ENCODE results near the gene TLR9. TPM values are rescaled to one million over a fixed set of nuclear protein-coding genes. Genes with fewer than 3 reads are reported as not detected.

The TLR9 gene
- total and polyA plus RNA-seq, 9 of the 15 experiments (the other 6 are each of a cell fraction or from before 2014, with no cell fraction given), result not detected

DNA sequence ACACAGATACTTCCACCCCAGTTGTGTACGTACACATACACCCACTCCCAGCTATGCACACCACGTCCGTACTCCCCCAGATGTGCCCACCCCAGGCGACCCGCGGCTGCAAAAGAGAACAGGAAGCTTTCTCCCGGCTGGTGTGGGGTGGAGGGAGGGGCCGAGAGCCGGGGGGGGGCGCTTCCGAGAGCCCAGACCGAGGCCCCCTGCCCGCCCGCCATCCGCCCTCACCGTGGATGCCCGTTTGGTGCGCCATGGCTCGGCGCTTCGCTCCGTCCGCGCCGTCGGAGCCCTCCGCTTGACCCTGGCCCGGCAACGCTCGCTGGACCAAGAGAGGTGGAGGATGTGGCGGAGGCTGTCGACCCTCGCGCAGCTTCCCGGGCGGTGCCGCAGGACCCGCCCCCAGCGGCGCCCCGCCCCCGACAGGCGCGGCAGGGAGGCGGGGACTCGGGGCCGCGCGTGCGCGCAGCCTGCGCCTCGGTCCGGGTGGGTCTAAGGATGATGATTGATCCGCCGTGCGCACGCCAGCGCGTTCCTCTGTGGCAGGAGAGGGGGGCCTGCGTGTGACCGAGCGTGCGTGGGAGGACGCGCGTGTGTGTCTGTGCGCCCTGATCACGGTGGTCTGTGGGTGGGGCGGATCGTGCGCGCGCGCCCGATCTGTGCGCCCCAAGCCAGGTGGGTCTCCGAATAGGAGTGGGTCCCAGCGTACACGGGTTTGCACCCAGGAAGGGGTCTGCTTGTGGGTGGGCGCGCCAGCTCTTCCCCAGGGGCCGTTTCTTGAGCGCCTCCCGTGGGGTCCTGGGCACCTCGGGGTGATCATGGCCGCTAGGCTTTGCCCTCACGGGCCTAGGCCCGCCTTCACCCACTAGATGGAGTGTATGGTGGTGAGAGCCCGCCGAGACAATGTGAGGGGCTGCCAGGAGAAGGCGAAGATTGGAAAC lies 13.6 kb upstream of the TLR9 start, which contains the start of gene TWF2 (continued):
- no peak for TF ChIP-seq PPARD (CRISPR knock-in tag; IDR thresholded peaks at IDR 0.05)
- TF ChIP-seq POLR2AphosphoS5 (IDR thresholded peaks at IDR 0.05; ENCODE audit: control insufficient read depth, insufficient read depth, low read depth, low read length), result peak; percentile 44; the same call in 1 of the 2 replicates
- no peak for TF ChIP-seq FOSL1 (tag; conservative IDR thresholded peaks at IDR 0.05)
- TF ChIP-seq PHB (CRISPR knock-in tag; IDR thresholded peaks at IDR 0.05), result peak; percentile 63; the same call in 1 of the 2 replicates
- TF ChIP-seq, protein P1, sequence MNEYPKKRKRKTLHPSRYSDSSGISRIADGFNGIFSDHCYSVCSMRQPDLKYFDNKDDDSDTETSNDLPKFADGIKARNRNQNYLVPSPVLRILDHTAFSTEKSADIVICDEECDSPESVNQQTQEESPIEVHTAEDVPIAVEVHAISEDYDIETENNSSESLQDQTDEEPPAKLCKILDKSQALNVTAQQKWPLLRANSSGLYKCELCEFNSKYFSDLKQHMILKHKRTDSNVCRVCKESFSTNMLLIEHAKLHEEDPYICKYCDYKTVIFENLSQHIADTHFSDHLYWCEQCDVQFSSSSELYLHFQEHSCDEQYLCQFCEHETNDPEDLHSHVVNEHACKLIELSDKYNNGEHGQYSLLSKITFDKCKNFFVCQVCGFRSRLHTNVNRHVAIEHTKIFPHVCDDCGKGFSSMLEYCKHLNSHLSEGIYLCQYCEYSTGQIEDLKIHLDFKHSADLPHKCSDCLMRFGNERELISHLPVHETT (CRISPR knock-in tag; conservative IDR thresholded peaks at IDR 0.05 in 1 of 2, IDR thresholded peaks at IDR 0.05 in 1 of 2), result no peak
- no peak for TF ChIP-seq ZNF24 (IDR thresholded peaks at IDR 0.05)
- TF ChIP-seq EGR1 (conservative IDR thresholded peaks at IDR 0.05), result peak; percentile 68
- TF ChIP-seq CTBP1 (IDR thresholded peaks at IDR 0.05; ENCODE audit: borderline replicate concordance), result peak; percentile 70
- TF ChIP-seq, protein P2, sequence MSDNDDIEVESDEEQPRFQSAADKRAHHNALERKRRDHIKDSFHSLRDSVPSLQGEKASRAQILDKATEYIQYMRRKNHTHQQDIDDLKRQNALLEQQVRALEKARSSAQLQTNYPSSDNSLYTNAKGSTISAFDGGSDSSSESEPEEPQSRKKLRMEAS (CRISPR knock-in tag; IDR thresholded peaks at IDR 0.05), result no peak; the same call in 1 of the 2 replicates
- TF ChIP-seq ZC3H8 (IDR thresholded peaks at IDR 0.05), result no peak
- TF ChIP-seq NRF1 (conservative IDR thresholded peaks at IDR 0.05 in 1 of 2, IDR thresholded peaks at IDR 0.05 in 1 of 2), result peak; percentile 92 to 93
- no peak for TF ChIP-seq MEF2D (tag; conservative IDR thresholded peaks at IDR 0.05; ENCODE audit: low read depth)
- no peak for TF ChIP-seq MXI1 (IDR thresholded peaks at IDR 0.05; ENCODE audit: low read depth, low read length)
- TF ChIP-seq NFXL1 (CRISPR knock-in tag; IDR thresholded peaks at IDR 0.05), result no peak
- TF ChIP-seq CCNT2 (IDR thresholded peaks at IDR 0.05; ENCODE audit: borderline replicate concordance, extremely low read depth, insufficient read length, low read depth, low read length), result peak; percentile 30
- no peak for TF ChIP-seq BRF1 (IDR thresholded peaks at IDR 0.05; ENCODE audit: borderline replicate concordance, extremely low read depth, insufficient read length)
- TF ChIP-seq, protein P3, sequence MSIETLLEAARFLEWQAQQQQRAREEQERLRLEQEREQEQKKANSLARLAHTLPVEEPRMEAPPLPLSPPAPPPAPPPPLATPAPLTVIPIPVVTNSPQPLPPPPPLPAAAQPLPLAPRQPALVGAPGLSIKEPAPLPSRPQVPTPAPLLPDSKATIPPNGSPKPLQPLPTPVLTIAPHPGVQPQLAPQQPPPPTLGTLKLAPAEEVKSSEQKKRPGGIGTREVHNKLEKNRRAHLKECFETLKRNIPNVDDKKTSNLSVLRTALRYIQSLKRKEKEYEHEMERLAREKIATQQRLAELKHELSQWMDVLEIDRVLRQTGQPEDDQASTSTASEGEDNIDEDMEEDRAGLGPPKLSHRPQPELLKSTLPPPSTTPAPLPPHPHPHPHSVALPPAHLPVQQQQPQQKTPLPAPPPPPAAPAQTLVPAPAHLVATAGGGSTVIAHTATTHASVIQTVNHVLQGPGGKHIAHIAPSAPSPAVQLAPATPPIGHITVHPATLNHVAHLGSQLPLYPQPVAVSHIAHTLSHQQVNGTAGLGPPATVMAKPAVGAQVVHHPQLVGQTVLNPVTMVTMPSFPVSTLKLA (conservative IDR thresholded peaks at IDR 0.05), result peak; percentile 11 to 53; a peak in 2 of 4 replicates
- TF ChIP-seq SAFB (IDR thresholded peaks at IDR 0.05; ENCODE audit: borderline replicate concordance, low read depth, low read length), result peak; percentile 91
- TF ChIP-seq, protein P4, sequence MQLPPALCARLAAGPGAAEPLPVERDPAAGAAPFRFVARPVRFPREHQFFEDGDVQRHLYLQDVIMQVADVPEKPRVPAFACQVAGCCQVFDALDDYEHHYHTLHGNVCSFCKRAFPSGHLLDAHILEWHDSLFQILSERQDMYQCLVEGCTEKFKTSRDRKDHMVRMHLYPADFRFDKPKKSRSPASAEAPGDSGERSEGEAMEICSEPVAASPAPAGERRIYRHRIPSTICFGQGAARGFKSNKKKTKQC (CRISPR knock-in tag; IDR thresholded peaks at IDR 0.05), result 0 out of 2 replicates have a peak, but pooled peaks have one; percentile 44
- TF ChIP-seq EP400 (IDR thresholded peaks at IDR 0.05), result peak; percentile 79
- TF ChIP-seq HIVEP1 (CRISPR knock-in tag; IDR thresholded peaks at IDR 0.05), result no peak
- TF ChIP-seq HNRNPL (IDR thresholded peaks at IDR 0.05; ENCODE audit: low read depth, low read length), result peak; percentile 46; the same call in 1 of the 2 replicates
- peak; percentile 47 for TF ChIP-seq KDM5B (IDR thresholded peaks at IDR 0.05; ENCODE audit: insufficient replicate concordance, low read depth, low read length)
- TF ChIP-seq CXXC5 (CRISPR knock-in tag; IDR thresholded peaks at IDR 0.05), result peak; percentile 73

All from K562 (cell line).